ENCODE data around the gene ORC1. TPM values are rescaled to one million over a fixed set of nuclear protein-coding genes. Genes with fewer than 3 reads are reported as not detected.

Gene ORC1
- total and polyA plus RNA-seq, 4 donors = 0.31 to 16.6 (median 0.43) TPM

DNA sequence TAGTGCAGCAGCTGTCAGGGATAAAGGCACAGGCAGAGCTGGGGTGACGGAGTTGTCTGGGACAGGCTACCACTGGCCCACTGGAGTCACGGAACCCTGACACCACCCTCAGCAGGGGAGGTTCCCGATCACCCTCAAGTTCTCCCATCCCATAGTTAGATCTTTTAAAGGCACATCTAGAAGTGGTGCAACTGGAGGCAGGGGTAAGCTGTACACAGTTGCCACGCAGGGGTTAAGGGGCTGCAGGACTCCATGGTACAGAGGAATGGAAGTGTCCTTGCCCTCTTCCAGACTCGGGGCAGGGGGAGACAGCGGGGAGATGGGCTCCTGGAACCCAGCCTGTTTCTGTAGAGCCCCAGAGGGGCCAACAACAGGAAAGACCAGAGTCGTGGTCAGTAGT is 51.5 kb downstream of the ORC1 start:
- Histone ChIP-seq H3K9me3 (ENCODE audit: control insufficient read depth in 4 of 4, low read length in 3 of 4) (no peaks in the 10 kb centered on the region), H3K27ac (ENCODE audit: low read depth in 1 of 2, low read length in 2 of 2) (no peak overlapping the region), H3K36me3 (ENCODE audit: control insufficient read depth in 4 of 4, insufficient read depth in 3 of 4, low read depth in 1 of 4, low read length in 3 of 4) (peaks cover 17 to 53% (median 47%) of the 10 kb centered on the region in 4 donors), H3K9ac (ENCODE audit: low read depth in 1 of 2, low read length in 2 of 2) (no peak overlapping the region), H3K4me1 (ENCODE audit: control insufficient read depth in 4 of 4, insufficient read depth in 4 of 4, low read length in 3 of 4) (no peaks in the 10 kb centered on the region), H3K4me3 (ENCODE audit: low read depth in 1 of 3, low read length in 3 of 3) (no peak overlapping the region), H3K27me3 (ENCODE audit: control insufficient read depth in 4 of 4, insufficient read depth in 4 of 4, low read length in 3 of 4) (no peaks in the 10 kb centered on the region)
- no peak for DNase-seq (ENCODE audit: low spot score)
- 90% methylated on average over 7 of the region's 7 CpGs for WGBS
- TF ChIP-seq RAD21 (IDR thresholded peaks at IDR 0.05) (no peak), NR2F2 (IDR thresholded peaks at IDR 0.05) (no peak), FOXA2 (IDR thresholded peaks at IDR 0.05) (no peak), SP1 (IDR thresholded peaks at IDR 0.05) (no peak), HNF4G (IDR thresholded peaks at IDR 0.05) (no peak), HNF4A (conservative IDR thresholded peaks at IDR 0.05) (no peak), RXRA (IDR thresholded peaks at IDR 0.05) (no peak), EGR1 (IDR thresholded peaks at IDR 0.05; ENCODE audit: low read depth in 2 of 2) (no peak), FOXA1 (IDR thresholded peaks at IDR 0.05) (no peak)
- TF ChIP-seq, protein P1, sequence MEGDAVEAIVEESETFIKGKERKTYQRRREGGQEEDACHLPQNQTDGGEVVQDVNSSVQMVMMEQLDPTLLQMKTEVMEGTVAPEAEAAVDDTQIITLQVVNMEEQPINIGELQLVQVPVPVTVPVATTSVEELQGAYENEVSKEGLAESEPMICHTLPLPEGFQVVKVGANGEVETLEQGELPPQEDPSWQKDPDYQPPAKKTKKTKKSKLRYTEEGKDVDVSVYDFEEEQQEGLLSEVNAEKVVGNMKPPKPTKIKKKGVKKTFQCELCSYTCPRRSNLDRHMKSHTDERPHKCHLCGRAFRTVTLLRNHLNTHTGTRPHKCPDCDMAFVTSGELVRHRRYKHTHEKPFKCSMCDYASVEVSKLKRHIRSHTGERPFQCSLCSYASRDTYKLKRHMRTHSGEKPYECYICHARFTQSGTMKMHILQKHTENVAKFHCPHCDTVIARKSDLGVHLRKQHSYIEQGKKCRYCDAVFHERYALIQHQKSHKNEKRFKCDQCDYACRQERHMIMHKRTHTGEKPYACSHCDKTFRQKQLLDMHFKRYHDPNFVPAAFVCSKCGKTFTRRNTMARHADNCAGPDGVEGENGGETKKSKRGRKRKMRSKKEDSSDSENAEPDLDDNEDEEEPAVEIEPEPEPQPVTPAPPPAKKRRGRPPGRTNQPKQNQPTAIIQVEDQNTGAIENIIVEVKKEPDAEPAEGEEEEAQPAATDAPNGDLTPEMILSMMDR (IDR thresholded peaks at IDR 0.05; ENCODE audit: low read depth, low read length, missing input control) = no peak
- TF ChIP-seq, protein P2, sequence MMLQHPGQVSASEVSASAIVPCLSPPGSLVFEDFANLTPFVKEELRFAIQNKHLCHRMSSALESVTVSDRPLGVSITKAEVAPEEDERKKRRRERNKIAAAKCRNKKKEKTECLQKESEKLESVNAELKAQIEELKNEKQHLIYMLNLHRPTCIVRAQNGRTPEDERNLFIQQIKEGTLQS (IDR thresholded peaks at IDR 0.05) = no peak
- TF ChIP-seq, protein P3, sequence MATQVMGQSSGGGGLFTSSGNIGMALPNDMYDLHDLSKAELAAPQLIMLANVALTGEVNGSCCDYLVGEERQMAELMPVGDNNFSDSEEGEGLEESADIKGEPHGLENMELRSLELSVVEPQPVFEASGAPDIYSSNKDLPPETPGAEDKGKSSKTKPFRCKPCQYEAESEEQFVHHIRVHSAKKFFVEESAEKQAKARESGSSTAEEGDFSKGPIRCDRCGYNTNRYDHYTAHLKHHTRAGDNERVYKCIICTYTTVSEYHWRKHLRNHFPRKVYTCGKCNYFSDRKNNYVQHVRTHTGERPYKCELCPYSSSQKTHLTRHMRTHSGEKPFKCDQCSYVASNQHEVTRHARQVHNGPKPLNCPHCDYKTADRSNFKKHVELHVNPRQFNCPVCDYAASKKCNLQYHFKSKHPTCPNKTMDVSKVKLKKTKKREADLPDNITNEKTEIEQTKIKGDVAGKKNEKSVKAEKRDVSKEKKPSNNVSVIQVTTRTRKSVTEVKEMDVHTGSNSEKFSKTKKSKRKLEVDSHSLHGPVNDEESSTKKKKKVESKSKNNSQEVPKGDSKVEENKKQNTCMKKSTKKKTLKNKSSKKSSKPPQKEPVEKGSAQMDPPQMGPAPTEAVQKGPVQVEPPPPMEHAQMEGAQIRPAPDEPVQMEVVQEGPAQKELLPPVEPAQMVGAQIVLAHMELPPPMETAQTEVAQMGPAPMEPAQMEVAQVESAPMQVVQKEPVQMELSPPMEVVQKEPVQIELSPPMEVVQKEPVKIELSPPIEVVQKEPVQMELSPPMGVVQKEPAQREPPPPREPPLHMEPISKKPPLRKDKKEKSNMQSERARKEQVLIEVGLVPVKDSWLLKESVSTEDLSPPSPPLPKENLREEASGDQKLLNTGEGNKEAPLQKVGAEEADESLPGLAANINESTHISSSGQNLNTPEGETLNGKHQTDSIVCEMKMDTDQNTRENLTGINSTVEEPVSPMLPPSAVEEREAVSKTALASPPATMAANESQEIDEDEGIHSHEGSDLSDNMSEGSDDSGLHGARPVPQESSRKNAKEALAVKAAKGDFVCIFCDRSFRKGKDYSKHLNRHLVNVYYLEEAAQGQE (IDR thresholded peaks at IDR 0.05) = no peak
- TF ChIP-seq, protein P4, sequence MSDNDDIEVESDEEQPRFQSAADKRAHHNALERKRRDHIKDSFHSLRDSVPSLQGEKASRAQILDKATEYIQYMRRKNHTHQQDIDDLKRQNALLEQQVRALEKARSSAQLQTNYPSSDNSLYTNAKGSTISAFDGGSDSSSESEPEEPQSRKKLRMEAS (IDR thresholded peaks at IDR 0.05) = no peak

DNA sequence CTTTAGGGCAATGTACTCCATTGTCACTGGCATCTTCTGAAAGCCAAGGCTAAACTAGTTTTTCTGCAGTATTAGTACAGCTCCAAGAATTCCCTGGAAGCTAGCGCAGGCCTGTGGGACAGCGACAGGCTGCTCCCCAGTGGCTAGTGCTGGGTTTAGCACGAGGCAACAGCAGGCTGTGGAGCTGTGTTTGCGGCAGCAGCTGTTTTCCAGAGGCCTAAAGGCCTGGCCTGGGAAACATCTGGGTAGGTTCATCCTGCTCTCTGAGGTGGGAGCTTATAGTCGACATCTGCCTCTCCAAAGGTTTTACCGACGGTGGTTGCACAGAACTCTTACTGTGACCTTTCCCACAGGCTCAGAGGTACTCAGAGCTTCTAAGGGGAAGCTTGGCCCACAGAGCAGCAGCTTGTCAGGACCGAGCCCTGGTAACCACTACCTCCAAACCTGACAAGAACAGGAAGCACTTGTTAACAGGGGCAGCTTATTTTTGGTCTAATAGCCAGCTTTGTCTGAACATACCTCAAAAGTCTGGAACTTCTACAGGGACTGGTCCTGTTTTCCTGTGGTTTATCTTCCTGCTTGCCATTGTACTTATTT is 55.4 kb downstream of the ORC1 start:
- 76% methylated on average over 8 of the region's 8 CpGs for WGBS

More for the DNA sequence above, 55.4 kb downstream of the ORC1 start:
- Histone ChIP-seq H3K4me3 (ENCODE audit: low read depth in 1 of 3, low read length in 3 of 3) (no peak overlapping the region), H3K4me1 (ENCODE audit: control insufficient read depth in 4 of 4, insufficient read depth in 4 of 4, low read length in 3 of 4) (peaks cover 0 to 26% (median 12%) of the 10 kb centered on the region in 4 donors), H3K36me3 (ENCODE audit: control insufficient read depth in 4 of 4, insufficient read depth in 3 of 4, low read depth in 1 of 4, low read length in 3 of 4) (peaks cover 4 to 14% (median 11%) of the 10 kb centered on the region in 4 donors), H3K27me3 (ENCODE audit: control insufficient read depth in 4 of 4, insufficient read depth in 4 of 4, low read length in 3 of 4) (no peaks in the 10 kb centered on the region), H3K27ac (ENCODE audit: low read depth in 1 of 2, low read length in 2 of 2) (no peak overlapping the region), H3K9me3 (ENCODE audit: control insufficient read depth in 4 of 4, low read length in 3 of 4) (no peaks in the 10 kb centered on the region), H3K9ac (ENCODE audit: low read depth in 1 of 2, low read length in 2 of 2) (no peak overlapping the region)
- DNase-seq (ENCODE audit: low spot score) = no peak
- peak; percentile 50 to 52 for TF ChIP-seq RAD21 (IDR thresholded peaks at IDR 0.05)
- no peak for TF ChIP-seq FOXA2 (IDR thresholded peaks at IDR 0.05)
- TF ChIP-seq JUND (IDR thresholded peaks at IDR 0.05) = no peak

Data from liver (tissue), 9 donors.